GM23248 (cell line): ENCODE measurements around the gene MIOS.

Experiments used
- EZH2 ChIP-seq: fragments of 200-600 bp; sonication (generic); IDR thresholded peaks from 2 replicates; pipeline ENCODE4 v1.6.1; 2018; ENCODE audit warnings: antibody characterized with exemption, mild to moderate bottlenecking; ENCODE audit not compliant: insufficient read depth, poor library complexity, severe bottlenecking
- EZH2phosphoT487 ChIP-seq: fragments of 200-600 bp; sonication (generic); IDR thresholded peaks from 2 replicates; pipeline ENCODE4 v1.6.1; 2018; ENCODE audit warnings: antibody characterized with exemption, moderate library complexity, mild to moderate bottlenecking, low read depth; ENCODE audit not compliant: insufficient read depth

- TF ChIP-seq EZH2phosphoT487 (no peak), EZH2 (no peak)
These were observed 45.8 kb downstream of the MIOS start for GRCh38 chr7:7612519-7612918.
